NCI-H524 treated with DMSO at 0.1 percent for 48 hours (cell line): Measurements from ENCODE around the gene SLC12A8.

Experiments
- DNase-seq: peaks from one replicate; lab custom pipeline; 2025; lab: John Stamatoyannopoulos, UW

Gene SLC12A8

DNA sequence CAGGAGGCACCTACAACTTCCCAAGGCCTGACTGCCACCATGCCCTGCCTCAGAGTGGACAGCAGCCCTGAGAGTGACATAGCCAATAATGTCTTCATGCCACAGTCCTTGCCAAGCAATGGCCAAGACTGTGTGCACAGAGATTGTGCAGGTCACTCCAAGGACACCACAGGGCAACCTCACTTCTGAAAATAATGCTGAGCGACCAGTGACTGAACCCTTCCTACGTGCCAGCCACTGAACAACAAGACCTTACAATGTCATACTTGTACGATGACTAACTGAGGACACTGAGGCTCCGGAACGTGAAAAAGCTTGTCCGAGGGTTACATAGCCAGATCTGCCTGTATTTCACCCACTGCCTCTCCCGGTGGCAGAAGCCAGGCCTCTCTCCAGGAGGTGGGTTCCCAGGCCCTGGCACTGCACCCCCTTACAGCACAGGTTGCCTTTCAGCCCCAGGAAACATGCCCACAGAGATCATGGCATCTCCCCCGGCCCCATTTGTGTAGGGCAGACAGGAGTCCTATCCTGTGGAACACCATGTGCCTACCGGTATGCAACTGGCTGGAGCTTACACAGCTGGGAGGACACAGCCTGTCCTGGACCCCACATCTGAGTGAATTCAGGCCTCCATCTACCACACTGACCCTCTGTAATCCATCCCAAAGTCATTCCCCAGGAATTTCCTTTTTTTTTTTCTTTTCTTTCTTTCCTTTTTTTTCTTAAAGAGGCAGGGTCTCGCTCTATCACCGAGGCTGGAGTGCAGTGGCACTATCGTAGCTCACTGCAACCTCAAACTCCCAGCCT, 72.3 kb downstream of the SLC12A8 start:
- no peak for DNase-seq

DNA sequence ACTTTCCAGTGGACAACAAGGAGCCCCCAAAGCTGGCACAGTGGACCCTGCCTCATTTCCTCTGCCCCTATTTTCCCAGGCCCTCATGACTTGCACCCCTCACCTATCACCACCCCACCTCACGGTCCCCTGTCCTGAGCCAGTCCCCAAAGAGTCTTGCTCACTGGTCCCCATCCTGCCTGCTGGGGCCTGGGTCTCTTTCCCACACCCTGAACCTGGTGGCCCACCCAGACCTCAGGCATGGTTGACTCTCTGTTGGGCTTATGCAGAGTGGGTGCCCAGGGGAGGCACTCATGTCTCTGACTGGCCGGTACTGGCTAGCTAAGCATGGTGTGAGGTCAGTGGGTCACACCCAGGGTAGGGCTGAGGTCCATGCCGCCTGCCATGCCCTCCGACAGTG, 73.2 kb downstream of the SLC12A8 start:
- no peak for DNase-seq

DNA sequence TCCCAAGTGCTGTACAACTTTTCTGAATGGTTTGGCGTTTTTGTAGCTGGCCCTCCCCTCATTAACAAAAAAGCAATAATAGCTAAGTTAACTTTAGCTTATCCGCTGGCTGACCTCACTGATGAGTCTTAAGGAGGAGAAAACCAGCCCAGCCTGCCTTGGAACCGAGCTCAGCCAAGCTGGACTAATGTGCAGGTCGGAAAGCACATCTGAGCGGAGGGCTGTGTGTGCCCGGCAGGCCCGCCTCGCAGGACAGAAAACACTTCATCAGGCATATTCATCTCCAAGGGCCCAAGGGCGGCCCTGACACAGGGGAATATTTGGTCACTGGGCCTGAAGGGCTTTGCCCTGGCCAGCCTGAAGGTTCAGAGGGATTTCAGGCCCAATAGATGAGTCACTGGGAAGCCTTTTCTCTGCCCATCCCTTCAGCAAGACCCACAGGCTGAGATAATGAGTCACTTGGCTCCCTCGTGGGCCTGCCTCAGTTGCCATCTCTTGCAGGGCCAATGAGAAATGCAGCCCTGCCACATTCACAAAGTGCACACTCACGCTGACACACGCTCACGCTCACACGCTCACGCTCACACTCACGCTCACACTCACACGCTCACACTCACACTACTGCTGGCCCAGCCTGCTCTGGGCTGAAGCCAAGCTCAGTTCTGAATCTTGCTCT, 75.1 kb downstream of the SLC12A8 start:
- DNase-seq, result no peak

DNA sequence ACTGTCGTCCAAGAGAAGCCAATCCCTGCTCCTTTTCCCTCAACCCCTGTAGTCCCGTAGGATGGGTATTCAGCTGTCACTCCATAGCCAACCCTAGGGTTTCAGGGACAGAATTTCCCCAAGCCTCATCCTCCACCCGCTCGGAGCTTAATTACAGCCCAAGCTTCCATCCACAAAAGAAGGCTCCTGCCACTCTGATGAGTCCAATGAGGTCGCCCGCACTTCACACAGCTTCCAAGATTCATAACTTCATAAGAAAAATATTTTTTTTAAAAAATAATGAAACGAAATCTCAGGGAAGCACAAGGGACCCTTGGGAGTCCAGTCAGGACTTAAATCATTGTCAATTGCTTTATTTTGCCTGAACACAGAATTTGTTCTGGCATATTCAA, 75.6 kb downstream of the SLC12A8 start:
- DNase-seq, result no peak

DNA sequence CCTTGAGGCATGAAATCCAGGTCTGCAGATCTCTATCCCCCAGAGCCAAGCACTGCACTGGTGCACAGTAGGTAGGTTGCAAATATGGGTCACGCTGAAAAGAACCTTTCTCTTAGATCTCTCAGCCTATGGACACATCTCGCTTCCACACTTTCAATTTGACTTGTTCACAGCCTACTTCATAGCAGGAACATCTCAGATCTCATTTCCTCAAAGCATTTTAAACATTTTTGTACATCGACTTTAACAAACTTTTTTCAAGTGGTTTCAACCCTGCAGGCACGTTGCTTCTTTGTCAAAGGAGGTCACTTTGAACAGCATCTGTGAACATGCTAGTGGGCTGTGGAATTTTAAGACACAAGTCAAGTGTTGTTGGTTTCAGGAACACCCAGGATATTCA, 76.0 kb downstream of the SLC12A8 start:
- no peak for DNase-seq

DNA sequence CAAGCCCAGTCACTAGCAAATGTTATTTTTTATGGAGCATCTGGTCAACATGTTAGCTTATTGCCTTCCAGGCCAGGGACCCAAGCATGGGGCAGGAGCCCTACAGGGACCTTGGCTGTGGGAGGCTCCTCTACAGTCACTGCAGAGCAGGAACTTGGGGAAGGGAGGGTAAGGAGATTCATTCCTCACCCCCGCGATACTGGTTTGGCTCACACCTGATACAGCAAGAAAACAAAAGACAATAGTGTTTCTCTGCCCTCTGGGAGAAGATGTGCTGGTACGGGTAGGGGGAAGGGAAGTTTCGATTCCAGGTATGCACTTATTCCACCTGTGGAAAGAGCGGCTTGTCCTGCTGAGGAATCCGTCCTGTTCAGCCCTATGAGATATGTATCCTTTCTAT, 77.6 kb downstream of the SLC12A8 start:
- DNase-seq, result no peak

DNA sequence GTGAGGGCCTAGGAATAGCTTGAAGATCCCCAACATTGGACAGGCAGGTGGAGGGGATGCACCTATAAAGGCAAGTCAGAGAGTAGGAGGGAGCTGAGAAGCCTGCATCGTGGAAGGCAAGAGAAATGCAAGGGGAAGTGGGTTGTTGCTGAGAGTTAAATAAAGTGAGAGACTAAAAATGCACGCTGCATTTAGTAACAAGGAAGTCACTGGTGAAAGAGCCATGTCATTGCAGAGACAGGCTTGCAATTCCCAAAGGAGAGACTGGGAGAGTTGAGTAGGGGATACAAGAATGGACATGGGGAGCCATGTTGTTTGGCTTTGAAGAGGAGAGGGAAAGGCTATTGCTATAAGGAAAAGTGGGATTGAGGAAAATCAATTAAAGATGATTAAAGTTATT, 79.7 kb downstream of the SLC12A8 start:
- DNase-seq, result no peak

DNA sequence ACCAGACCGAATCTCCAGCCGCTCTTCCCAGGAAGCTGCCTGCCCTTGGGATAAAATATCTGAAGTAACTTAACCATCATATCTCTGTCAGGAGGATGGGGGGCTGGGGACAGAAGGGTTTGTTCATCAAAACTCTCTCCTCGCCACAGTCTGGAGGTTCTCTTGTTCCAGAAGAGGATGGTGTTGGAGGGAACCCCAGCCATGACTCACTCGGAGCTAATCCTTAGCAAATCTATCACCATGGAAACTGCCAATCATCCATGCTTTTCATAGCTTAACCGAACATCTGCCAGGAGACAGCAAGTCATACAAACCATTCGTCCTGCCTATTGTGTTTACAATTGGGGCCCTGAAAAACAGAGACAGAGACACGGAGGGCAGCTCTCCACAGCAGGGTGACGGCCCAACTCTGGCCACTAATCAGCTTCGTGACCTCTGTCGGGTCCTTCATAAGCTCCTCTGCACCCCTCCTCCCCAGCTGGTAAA, 83.0 kb downstream of the SLC12A8 start:
- peak; percentile 95 for DNase-seq

DNA sequence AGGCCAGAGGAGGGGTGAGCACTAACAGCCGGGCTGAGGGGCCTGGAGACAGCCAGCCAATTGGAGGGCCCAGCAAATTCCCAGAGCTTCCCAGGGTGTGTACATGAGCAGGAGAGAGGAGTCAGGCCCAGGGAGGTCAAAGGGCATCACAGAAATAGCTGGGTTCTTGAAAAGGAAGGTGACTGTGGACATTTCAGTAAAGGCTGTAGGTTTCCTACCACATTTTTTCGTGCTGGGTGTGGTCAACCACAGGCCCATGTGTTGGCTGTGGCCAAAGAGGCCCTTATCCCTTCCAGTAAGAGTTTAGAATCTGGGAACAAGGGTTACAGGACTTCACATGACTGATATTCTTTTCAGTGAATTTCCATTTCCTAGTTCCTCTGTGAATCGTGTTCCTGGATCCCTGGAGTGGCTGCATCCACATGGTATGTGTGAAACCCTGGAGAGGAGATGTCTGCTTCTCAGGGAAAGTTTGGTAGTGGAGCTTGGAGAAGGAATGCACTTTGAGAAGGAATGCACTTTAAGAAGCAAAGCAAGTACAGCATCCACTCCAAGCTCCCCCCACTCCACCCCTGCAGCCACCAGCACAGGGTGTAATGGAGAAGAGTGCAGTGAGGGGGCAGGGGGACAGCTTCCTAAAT, 83.6 kb downstream of the SLC12A8 start:
- no peak for DNase-seq

DNA sequence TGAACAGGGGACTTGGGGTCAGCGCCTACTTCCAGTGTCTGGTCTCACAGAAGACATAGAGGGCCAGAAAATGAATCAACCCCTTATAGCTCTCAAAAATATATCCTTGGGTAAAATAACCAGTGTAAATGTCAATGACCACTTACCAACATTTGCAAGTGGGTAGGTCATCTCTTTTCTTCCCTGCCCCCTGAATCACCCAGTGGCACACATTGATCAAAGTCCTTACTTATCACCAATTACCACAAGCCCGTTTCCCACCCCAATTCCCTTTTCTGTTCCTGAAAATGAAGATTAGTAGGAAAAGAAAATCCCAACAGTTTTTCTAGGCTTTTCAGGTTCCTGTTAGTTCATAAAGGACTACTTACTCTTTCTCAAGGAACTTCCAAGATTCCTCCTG, 86.2 kb downstream of the SLC12A8 start:
- DNase-seq, result no peak

DNA sequence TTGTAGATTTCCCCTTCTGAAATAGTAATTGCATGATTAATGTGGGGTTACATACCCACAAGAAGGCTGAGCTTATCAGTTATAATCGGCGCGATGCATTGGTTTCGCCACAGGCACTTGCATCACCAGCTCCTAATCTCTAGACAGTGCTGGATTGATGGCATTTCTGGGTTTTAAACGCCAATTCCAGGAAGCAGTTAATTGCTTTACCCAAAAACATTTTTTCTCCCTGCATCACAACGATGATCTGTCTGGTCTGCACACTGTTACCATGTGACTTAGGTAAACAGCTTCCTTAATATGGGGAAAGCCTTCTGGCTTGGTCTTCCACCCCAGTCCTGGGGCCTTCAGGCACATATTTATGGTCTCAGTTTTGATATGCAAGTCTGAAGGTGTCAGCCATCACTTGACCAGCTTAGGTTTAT, 86.7 kb downstream of the SLC12A8 start:
- no peak for DNase-seq

DNA sequence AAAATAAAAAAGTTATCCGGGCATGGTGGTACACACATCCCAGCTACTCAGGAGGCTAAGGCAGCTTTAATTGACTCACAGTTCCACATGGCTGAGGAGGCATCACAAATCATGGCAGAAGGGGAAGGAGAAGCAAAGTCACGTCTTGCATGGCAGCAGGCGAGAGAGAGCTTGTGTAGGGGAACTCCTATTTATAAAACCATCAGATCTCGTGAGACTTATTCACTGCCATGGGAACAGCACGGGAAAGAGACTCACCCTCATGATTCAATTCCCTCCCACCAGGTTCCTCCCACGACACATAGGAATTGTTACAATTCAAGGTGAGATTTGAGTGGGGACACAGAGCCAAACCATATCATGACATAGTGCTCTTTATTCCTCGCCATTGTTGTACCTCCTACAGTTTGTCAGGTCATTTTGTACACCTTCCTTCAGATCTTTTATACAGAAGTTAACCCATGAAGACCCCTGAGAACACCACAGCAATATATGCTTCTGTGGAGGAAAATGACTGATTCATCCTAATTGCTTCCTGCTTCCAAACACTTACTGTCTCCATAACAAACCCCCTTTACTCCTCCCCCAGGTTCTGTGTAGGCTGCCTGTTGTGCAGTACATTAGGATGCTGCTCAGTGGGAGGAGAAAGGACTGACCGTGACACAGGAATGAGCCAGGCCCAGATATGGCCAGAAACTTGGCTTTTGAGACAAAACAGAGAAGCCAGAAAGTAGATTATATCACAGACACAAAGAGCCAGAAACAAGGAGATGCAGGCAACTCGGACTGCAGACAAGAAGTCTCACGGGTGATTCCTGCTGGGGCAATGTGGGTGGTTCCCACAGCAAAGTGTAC, 88.9 kb downstream of the SLC12A8 start:
- DNase-seq, result no peak

DNA sequence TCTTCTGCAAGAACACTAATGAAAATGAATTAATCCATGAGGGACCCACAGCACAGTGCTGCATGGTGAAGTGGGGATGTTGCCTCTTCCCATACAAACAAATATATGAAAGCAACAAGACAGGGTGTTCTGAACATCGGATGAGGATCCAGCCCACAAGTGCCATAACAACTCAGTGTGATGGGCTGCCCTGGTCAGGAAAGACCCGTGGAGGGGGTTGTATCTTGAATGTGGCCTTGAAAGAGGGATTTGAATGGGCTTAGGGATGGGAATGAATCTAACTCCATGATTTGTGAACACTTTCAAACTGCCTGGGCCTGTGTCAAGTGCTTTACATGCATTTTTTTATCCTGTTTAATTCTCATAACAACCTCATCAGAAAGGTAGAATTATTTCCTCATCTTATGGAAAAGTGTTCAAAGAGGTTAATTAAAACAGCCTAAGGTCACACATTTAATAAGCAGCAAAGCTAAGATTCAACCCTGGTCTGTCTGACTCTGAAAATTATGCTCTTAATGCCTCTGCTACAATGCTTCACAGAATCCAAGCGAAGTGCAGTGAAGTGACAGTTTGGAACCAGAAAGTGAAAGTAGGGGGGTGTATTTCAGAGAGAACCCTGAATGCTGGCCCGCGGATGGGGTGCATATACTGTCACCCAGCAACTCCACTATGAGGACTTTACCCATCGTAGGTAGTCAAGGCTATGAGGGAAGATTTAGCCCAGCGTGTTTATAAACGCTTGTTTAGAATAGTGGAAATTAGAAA, 91.1 kb downstream of the SLC12A8 start:
- no peak for DNase-seq

DNA sequence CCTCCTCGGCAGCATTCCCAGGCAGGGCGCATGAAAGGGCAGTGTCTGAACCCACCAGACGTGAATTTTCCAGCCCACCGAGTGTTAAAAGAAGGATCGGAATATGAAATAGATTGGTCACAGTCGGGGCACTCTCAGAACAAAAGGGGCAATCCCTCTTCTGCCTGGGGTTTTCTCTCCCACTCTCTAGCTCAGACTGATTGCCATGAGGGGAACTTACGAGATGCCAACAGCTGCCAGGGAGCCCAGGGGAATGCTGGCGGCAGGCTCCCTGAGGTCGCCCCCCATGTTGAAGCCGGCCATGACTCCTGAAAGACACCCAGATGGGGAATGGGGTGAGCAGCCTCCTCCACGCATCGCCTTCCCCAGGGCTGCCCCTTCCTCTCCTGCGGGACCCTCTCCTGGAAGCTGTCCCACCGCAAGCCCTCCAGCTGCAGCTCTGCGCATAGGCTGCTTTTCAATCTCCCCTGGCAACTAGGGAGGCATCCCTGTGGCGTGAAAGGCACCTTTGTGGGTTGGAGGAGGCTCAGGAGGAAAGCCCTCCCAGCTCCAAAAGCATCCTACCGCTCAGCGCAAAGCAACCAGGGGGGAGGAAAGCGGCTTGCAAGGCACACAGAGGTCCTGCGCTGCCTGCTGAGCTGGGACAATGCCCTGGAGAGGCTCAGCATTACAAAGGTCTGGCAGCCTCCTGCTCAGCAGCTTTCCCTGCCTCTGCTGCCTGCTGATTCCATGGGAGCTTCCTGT, 92.0 kb downstream of the SLC12A8 start:
- no peak for DNase-seq

DNA sequence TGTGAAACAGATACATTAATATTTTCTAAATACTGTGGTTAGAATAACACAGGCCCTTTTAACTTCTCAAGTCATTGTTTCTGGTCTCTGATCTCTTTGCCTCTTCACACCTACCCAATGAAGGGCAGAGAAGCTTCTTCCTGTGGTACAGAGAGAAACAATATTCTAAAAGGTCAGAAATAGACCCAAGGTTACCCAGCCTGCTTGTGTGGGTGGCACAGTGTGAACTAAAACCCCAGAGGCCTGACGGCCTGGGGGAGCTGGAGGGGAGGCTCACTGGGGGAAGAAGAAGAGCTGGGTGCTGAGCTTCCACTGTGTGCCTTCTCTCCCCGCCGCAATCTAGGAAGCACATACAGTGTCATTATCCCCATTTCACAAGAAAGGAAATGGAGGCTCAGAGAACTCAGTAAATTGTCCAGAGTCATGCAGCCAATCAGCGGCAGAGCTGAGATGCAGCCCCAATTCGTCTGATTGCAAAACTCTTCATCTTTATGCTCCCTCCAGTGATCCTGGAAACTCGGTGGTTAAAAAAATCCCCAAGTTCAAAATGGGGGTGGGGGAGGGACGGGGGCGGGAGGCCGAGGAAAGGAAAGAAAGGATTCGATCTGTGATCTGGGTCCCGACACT, 92.7 kb downstream of the SLC12A8 start:
- no peak for DNase-seq

DNA sequence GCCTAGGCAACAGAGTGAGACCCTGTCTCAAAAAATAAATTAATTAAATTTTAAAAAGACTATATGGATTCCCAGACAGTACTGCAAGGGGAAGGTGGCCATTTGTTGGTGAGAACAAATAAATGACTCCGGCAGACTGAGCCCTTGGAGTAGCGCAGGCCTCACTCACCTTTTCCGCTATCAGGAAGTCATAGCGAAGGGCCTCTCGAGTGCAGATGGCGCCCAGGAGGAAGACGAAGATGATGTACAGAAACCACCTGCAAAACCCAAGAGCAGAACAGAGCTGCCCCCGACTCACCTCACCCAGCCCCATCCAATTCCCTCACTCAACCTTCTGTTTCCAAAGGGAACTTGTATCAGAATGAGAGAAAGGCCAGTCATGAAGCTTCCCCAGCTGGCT, 93.9 kb downstream of the SLC12A8 start:
- DNase-seq, result no peak

DNA sequence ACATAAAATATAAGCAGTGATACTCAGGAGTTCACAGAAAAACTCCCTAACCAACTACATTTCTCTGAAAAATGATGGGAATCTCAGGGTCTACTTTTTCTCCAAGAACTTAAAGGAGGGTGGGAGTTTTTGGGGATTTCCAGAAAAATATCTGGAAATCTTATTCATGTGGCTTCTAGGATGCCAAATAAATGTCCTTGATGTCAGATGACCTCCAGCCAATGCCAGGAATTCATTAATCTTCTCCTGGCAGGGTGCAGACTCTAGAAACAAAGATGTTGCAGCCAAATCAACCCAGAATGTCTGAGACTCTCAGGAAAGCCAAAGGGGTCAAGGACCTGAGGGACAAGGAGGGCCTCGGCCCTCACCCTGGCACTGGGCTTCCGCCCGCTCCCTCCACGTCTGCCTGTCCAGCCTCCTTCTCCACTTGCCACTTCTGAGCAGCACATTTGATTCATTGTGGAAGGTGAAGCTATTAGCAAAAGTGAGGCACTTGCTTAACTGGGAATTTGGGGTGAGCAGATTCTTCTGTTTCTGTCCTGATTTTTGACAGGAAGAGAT, 94.8 kb downstream of the SLC12A8 start:
- DNase-seq, result no peak

DNA sequence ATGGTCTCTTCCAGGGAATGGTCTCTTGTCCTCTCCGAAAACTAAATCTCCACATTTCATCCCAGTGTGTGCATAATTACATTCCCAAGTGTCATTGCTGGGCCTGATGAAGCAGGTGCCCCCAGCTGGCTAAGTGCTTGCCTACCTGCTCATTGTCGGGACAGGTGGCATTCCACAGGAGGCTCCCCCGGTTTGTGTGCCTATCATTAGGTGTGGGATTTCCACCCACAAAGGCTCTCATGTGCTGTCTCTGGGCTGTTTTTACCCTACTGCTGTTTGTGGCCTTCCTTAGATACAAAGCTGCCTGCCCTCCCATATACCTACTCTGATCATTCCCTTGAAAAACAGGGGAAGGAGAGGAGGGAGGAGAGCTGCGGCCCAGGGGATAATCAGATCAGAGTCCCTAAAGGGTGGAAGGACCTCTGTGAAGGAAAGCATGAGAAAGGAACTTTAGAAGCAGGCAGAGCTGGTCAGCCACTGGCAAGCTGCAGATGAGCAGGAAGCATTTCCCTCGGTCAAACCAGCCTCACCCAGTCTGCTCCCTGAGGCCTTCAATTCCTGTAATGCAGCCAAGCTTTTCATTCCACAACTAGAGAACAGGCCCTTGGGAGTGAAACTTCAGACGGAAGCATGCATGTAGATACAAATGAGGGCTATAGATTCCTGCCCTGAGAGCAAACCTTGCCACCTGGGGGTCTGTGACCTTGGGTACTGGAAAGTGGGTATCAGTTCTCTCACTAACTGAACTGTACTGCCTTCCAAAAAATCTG, 96.1 kb downstream of the SLC12A8 start:
- DNase-seq, result no peak

DNA sequence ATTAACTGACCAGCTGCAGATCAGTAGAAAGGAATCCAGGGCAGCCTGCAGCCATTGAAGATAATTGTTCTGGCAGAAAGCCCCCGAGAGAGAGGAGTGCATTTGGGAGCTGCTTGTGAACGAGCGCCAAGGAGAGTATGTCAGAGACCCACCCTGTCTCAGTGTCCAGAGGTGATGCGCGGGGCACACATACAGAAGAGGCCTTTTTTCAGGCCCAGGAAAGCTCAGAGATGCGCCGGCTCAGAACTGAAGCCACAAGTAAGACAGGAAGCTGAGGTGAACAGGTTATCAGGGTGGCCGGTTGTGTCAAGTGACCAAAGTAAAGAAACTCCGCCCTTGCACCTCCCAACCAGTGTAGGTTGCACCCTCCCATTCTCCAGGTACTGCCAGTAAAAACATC, 96.9 kb downstream of the SLC12A8 start:
- DNase-seq, result no peak
